IMR-90 (cell line): ENCODE results near the gene MAP1A. TPM values are rescaled to one million over a fixed set of nuclear protein-coding genes. Genes with fewer than 3 reads are reported as not detected.

ENCODE experiments used
- ATAC-seq: fragments of 200-7000 bp; cut with Tn5 transposase; 2 replicates; pipeline ENCODE4 v1.9.1; 2020; ENCODE audit warnings: low read depth, mild to moderate bottlenecking, moderate library complexity
- BruUV-seq: library from RNA; stranded (reverse); fragments of 400-500 nt; replicated peaks from 2 replicates; lab custom pipeline; 2021; lab: Mats Ljungman, UMichigan
- CTCF ChIA-PET: fragments of 300-600 bp; formaldehyde crosslinking; extraction: SDS; loops from one replicate; lab custom pipeline; 2021; ENCODE audit warnings: antibody characterized with exemption; lab: Yijun Ruan, JAX
- POLR2A ChIA-PET: fragments of 300-600 bp; sonication (Branson Sonifier 250); formaldehyde crosslinking; loops from one replicate; lab custom pipeline; 2022; ENCODE audit warnings: antibody characterized with exemption; ENCODE audit not compliant: unreplicated experiment; lab: Charles Lee
- DNase-seq: peaks from one replicate; pipeline ENCODE4 v3.0.0; 2013
- H2AFZ ChIP-seq: replicated peaks from 2 replicates; pipeline ENCODE3; 2013; ENCODE audit warnings: low read length, mild to moderate bottlenecking; ENCODE audit not compliant: poor library complexity
- H2AK5ac ChIP-seq: 2 replicates; pipeline ENCODE4 v1.6.1; 2013; ENCODE audit warnings: low read depth, low read length, inconsistent platforms
- H2AK9ac ChIP-seq: replicated peaks from 2 replicates; pipeline ENCODE3; 2013; ENCODE audit warnings: mild to moderate bottlenecking, low read depth, low read length, moderate library complexity; ENCODE audit not compliant: poor library complexity
- H2BK120ac ChIP-seq: 2 replicates; pipeline ENCODE4 v1.6.1; 2013; ENCODE audit warnings: low read depth, low read length, inconsistent platforms
- H2BK15ac ChIP-seq: 3 replicates; pipeline ENCODE4 v1.6.1; 2013; ENCODE audit warnings: low read depth, low read length, inconsistent platforms
- H2BK20ac ChIP-seq: 2 replicates; pipeline ENCODE4 v1.6.1; 2013; ENCODE audit warnings: low read depth, mild to moderate bottlenecking, inconsistent platforms, low read length, moderate library complexity
- H2BK5ac ChIP-seq: 2 replicates; pipeline ENCODE4 v1.6.1; 2013; ENCODE audit warnings: mild to moderate bottlenecking, low read depth, low read length, inconsistent platforms; ENCODE audit not compliant: poor library complexity, severe bottlenecking
- H3K14ac ChIP-seq: replicated peaks from 2 replicates; pipeline ENCODE4 v1.6.1; 2013; ENCODE audit warnings: low read depth, low read length, inconsistent platforms
- H3K18ac ChIP-seq: 2 replicates; pipeline ENCODE4 v1.6.1; 2013; ENCODE audit warnings: low read depth, low read length, control low read depth
- H3K23ac ChIP-seq: 2 replicates; pipeline ENCODE4 v1.6.1; 2013; ENCODE audit warnings: low read depth, low read length, inconsistent platforms
- H3K27ac ChIP-seq: 2 replicates; pipeline ENCODE4 v1.5.1; 2013; ENCODE audit warnings: mild to moderate bottlenecking, control low read depth, low read length; ENCODE audit not compliant: insufficient read depth
- H3K27me3 ChIP-seq: 2 replicates; pipeline ENCODE4 v1.6.1; 2013; ENCODE audit warnings: low read length; ENCODE audit not compliant: control insufficient read depth, insufficient read depth
- H3K36me3 ChIP-seq: 2 replicates; pipeline ENCODE4 v1.6.1; 2013; ENCODE audit warnings: low read length, mixed read lengths; ENCODE audit not compliant: control insufficient read depth, insufficient read depth
- H3K4ac ChIP-seq: 2 replicates; pipeline ENCODE4 v1.6.1; 2013; ENCODE audit warnings: low read depth, low read length, inconsistent platforms
- H3K4me1 ChIP-seq: 2 replicates; pipeline ENCODE4 v1.6.1; 2013; ENCODE audit warnings: low read length, mixed read lengths; ENCODE audit not compliant: control insufficient read depth, insufficient read depth
- H3K4me2 ChIP-seq: 2 replicates; pipeline ENCODE4 v1.6.1; 2013; ENCODE audit warnings: low read depth, mild to moderate bottlenecking, control low read depth, low read length, moderate library complexity
- H3K4me3 ChIP-seq: 2 replicates; pipeline ENCODE4 v1.5.1; 2013; ENCODE audit warnings: low read depth, mild to moderate bottlenecking, control low read depth, low read length, moderate library complexity; ENCODE audit not compliant: insufficient read depth
- H3K56ac ChIP-seq: 2 replicates; pipeline ENCODE4 v1.6.1; 2013; ENCODE audit warnings: low read length, inconsistent platforms; ENCODE audit not compliant: insufficient read depth; ENCODE audit errors: extremely low read depth
- H3K79me1 ChIP-seq, 2 experiments: 2 replicates each; pipeline ENCODE4 v1.6.1; 2013; ENCODE audit warnings: low read length in 2 of 2, inconsistent platforms in 1 of 2, low read depth in 1 of 2
- H3K9ac ChIP-seq: 2 replicates; pipeline ENCODE4 v1.6.1; 2013; ENCODE audit warnings: low read depth, low read length, control low read depth
- H3K9me1 ChIP-seq: 2 replicates; pipeline ENCODE4 v1.6.1; 2013; ENCODE audit warnings: low read length, inconsistent platforms; ENCODE audit not compliant: insufficient read depth
- H3K9me3 ChIP-seq: 2 replicates; pipeline ENCODE4 v1.6.1; 2013; ENCODE audit warnings: low read length; ENCODE audit not compliant: control insufficient read depth, insufficient read depth
- H4K20me1 ChIP-seq: 2 replicates; pipeline ENCODE4 v1.6.1; 2013; ENCODE audit warnings: low read length, inconsistent platforms; ENCODE audit not compliant: insufficient read depth
- H4K5ac ChIP-seq: 2 replicates; pipeline ENCODE4 v1.6.1; 2013; ENCODE audit warnings: mild to moderate bottlenecking, low read depth, low read length, control low read depth
- H4K8ac ChIP-seq, 2 experiments: 2 replicates each; pipeline ENCODE4 v1.6.1; 2013; ENCODE audit warnings: low read depth in 2 of 2, low read length in 2 of 2, control low read depth in 1 of 2, inconsistent platforms in 1 of 2
- H4K91ac ChIP-seq: 2 replicates; pipeline ENCODE4 v1.6.1; 2013; ENCODE audit warnings: low read depth, low read length, inconsistent platforms; ENCODE audit not compliant: insufficient read depth
- CHD1 ChIP-seq: IDR thresholded peaks from 2 replicates; pipeline ENCODE4 v1.6.1; 2012; ENCODE audit warnings: low read depth, low read length, improper control_type of control experiment
- RAD21 ChIP-seq: IDR thresholded peaks from 2 replicates; pipeline ENCODE4 v1.6.1; 2012; ENCODE audit warnings: low read length, improper control_type of control experiment
- WGBS, 2 experiments: methylation state at CpG; one replicate each; pipeline versions ENCODE4 v1.1.5 to v1.1.7; 2013; ENCODE audit warnings: missing lambda C conversion rate in 2 of 2; ENCODE audit not compliant: insufficient read length in 1 of 2; ENCODE audit errors: extremely low coverage in 2 of 2; 5-methylcytosine and 5-hydroxymethylcytosine counted together
- dilution Hi-C: fragments of 300-500 bp; cut with HindIII; formaldehyde crosslinking; loops from one replicate; pipeline ENCODE4 v1.14.3; 2018; ENCODE audit warnings: low sequenced_read_pairs; ENCODE audit not compliant: unreplicated experiment
- in situ Hi-C: fragments of 300-500 bp; cut with MboI; formaldehyde crosslinking; loops from 3 replicates; pipeline ENCODE4 v1.14.3; 2019; ENCODE audit warnings: low sequenced_read_pairs, inconsistent platforms, mixed read lengths
- intact Hi-C: fragments of 100-400 bp; cut with micrococcal nuclease; formaldehyde crosslinking; loops from 2 replicates; pipeline ENCODE4 v1.10.0; 2022
- polyA plus RNA-seq, 3 experiments: library from polyadenylated mRNA; depleted of rRNA; stranded (reverse); fragments of >200 nt; gene quantifications; 2 replicates each; pipeline ENCODE4 v1.2.3, GENCODE V29; 2012; ENCODE audit warnings: low replicate concordance in 1 of 3
- total RNA-seq: library from RNA; depleted of rRNA; stranded (reverse); fragments of >200 nt; gene quantifications from 2 replicates; pipeline ENCODE4 v1.2.3, GENCODE V29; 2012
- TF ChIP-seq, protein P1 (sequence below): fragments of 150-350 bp; IDR thresholded peaks from 2 replicates; pipeline ENCODE4 v1.6.1; 2016; ENCODE audit warnings: low read depth, mild to moderate bottlenecking, low read length, moderate library complexity, borderline replicate concordance

The MAP1A gene
- total and polyA plus RNA-seq, 2 of the 4 experiments (the other 2 are of a cell fraction), result 28.7 to 48.2 TPM

- TF ChIP-seq, protein P1, sequence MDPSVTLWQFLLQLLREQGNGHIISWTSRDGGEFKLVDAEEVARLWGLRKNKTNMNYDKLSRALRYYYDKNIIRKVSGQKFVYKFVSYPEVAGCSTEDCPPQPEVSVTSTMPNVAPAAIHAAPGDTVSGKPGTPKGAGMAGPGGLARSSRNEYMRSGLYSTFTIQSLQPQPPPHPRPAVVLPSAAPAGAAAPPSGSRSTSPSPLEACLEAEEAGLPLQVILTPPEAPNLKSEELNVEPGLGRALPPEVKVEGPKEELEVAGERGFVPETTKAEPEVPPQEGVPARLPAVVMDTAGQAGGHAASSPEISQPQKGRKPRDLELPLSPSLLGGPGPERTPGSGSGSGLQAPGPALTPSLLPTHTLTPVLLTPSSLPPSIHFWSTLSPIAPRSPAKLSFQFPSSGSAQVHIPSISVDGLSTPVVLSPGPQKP, result no peak
- TF ChIP-seq CHD1, result no peak
Measured at GRCh38 chr15:43514241-43515057, 3.0 kb upstream of the MAP1A start (continued).

GRCh38 chr15:43515741-43516140 lies 1.7 kb upstream of the MAP1A start:
- H3K9me3 ChIP-seq, result no peaks in the 10 kb centered on the region
- peaks cover 23% of the 10 kb centered on the region for H3K4me1 ChIP-seq
- no peak overlapping the region for H2AFZ ChIP-seq
- H3K56ac ChIP-seq, result 0 out of 2 replicates have a peak overlapping the region, but pooled peaks have one; percentile 77
- peak overlapping the region; percentile 85 for H2BK5ac ChIP-seq
- CTCF ChIA-PET, result interaction anchor here (1.5 kb wide), 1 partner anchor 75 kb away, joined by 5 read pairs; no protein-coding TSS in a partner anchor
- intact Hi-C loops (loop anchor here (2.0 to 10.0 kb wide), 2 partner anchors 23 to 259 kb away; partner anchors contain the start of genes ELL3 and TP53BP1), dilution Hi-C loops (no loop called here), in situ Hi-C loops (no loop called here)
- no TSS peak for BruUV-seq
- H3K14ac ChIP-seq, result peak overlapping the region; percentile 90; the same call in 1 of the 2 replicates
- peak overlapping the region; percentile 95 for H2BK120ac ChIP-seq
- H3K27me3 ChIP-seq, result no peaks in the 10 kb centered on the region
- 0 out of 2 replicates have a peak overlapping the region, but pooled peaks have one; percentile 55 for H3K23ac ChIP-seq
- peak overlapping the region; percentile 79; the same call in 1 of the 2 replicates for H2AK5ac ChIP-seq
- peak overlapping the region; percentile 20 to 91; a peak in 3 of 4 replicates for H4K8ac ChIP-seq
- peak overlapping the region; percentile 23 for H4K5ac ChIP-seq
- H3K4me2 ChIP-seq, result peak overlapping the region; percentile 74
- H2BK20ac ChIP-seq, result peak overlapping the region; percentile 43
- TF ChIP-seq RAD21, result no peak
- H3K4ac ChIP-seq, result peak overlapping the region; percentile 91
- POLR2A ChIA-PET, result no interaction called here
- 20% methylated on average over 1 of the region's 2 CpGs; no CpG with 5 or more reads in 1 of the 2 experiments for WGBS, 2 experiments
- peak overlapping the region; percentile 20; the same call in 1 of the 3 replicates for H2BK15ac ChIP-seq
- H4K91ac ChIP-seq, result peak overlapping the region; percentile 74
- no peak overlapping the region for H3K4me3 ChIP-seq
- H3K36me3 ChIP-seq, result peaks cover 3% of the 10 kb centered on the region
- ATAC-seq, result no peak
- no peak overlapping the region; the same call in 1 of the 2 replicates for H3K9ac ChIP-seq
- H3K79me1 ChIP-seq, result peaks cover 25 to 57% of the 10 kb centered on the region in 2 experiments
- peaks cover 23% of the 10 kb centered on the region for H4K20me1 ChIP-seq
- DNase-seq, result no peak
- peak overlapping the region; percentile 74 for H2AK9ac ChIP-seq
- peak overlapping the region; percentile 81; the same call in 1 of the 2 replicates for H3K27ac ChIP-seq
- peaks cover 30% of the 10 kb centered on the region for H3K9me1 ChIP-seq
- H3K18ac ChIP-seq, result peak overlapping the region; percentile 15
